NB4 (cell line): Measurements from ENCODE around the gene PSMB5.

Experiments used
- POLR2A ChIP-seq: IDR thresholded peaks from 2 replicates; pipeline ENCODE4 v1.6.1; 2011; ENCODE audit warnings: mild to moderate bottlenecking; ENCODE audit not compliant: insufficient read length; ENCODE audit errors: extremely low read depth
- TF ChIP-seq, protein P1 (sequence below): IDR thresholded peaks from one replicate; pipeline ENCODE4 v1.5.1; 2012; ENCODE audit warnings: low read depth, low read length

DNA sequence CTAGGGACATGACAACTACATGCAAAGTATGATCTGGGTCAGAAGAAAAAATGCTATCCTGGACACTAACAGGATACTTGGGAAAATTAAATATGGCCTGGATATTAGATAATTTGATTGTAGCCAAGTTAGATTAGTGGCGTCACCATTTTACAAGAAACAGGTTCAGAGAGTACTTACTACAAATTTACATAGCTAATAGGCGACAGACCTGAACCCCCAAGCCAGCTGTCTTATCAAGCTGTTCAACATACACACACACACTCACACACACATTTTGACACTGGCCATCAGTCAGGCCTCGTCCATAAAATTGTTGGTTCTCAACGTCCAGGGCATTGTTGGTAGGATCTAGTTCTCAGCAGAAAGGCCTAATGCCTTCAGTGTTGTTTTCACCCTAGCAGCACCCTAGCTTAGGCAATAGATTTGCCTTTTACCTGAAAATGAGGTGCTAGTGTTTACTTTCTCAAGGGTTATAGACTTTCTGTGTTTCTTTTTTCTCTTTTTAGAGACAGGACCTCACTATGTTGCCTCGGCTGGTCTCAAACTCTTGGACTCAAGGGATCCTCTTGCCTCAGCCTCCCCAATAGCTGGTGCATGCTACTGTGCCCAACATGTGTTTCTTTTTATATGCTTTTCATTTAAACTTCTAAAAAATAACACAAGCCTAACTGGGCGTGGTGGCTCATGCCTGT, 21.5 kb downstream of the PSMB5 start:
- TF ChIP-seq, protein P1, sequence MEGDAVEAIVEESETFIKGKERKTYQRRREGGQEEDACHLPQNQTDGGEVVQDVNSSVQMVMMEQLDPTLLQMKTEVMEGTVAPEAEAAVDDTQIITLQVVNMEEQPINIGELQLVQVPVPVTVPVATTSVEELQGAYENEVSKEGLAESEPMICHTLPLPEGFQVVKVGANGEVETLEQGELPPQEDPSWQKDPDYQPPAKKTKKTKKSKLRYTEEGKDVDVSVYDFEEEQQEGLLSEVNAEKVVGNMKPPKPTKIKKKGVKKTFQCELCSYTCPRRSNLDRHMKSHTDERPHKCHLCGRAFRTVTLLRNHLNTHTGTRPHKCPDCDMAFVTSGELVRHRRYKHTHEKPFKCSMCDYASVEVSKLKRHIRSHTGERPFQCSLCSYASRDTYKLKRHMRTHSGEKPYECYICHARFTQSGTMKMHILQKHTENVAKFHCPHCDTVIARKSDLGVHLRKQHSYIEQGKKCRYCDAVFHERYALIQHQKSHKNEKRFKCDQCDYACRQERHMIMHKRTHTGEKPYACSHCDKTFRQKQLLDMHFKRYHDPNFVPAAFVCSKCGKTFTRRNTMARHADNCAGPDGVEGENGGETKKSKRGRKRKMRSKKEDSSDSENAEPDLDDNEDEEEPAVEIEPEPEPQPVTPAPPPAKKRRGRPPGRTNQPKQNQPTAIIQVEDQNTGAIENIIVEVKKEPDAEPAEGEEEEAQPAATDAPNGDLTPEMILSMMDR, result no peak
- TF ChIP-seq POLR2A, result no peak
